ENCODE data around the gene ATP11A.
"Not testable (repeated sequence)": the region's sequence is repeated elsewhere in the genome, so short reads cannot be mapped to it uniquely, and the experiment has no call there.

Gene ATP11A

GRCh38 chr13:112839356-112840105, 149.7 kb downstream of the ATP11A start:
- Histone ChIP-seq H3K4me3 (no peak overlapping the region), H3K9ac (ENCODE audit: insufficient read length) (no peak overlapping the region), H3K36me3 (ENCODE audit: insufficient read depth, low read length) (peaks cover 12% of the 10 kb centered on the region; the same call in 1 of the 2 replicates), H3K9me3 (ENCODE audit: low read depth, low read length) (no peaks in the 10 kb centered on the region), H3K27ac (no peak overlapping the region)
- no peak for DNase-seq (ENCODE audit: low read depth, low spot score)
- TF ChIP-seq FOXP2 (optimal IDR thresholded peaks at IDR 0.05; ENCODE audit: control extremely low read depth, extremely low read length, insufficient read depth) (no peak), POLR2AphosphoS5 (IDR thresholded peaks at IDR 0.05; ENCODE audit: borderline replicate concordance, low read depth, low read length) (no peak), EZH2 (IDR thresholded peaks at IDR 0.05) (no peak)

GRCh38 chr13:112840472-112841302, 150.8 kb downstream of the ATP11A start:
- no peak for DNase-seq (ENCODE audit: low read depth, low spot score)
- H3K36me3 ChIP-seq (ENCODE audit: insufficient read depth, low read length), result peaks cover 11% of the 10 kb centered on the region; the same call in 1 of the 2 replicates
- TF ChIP-seq POLR2AphosphoS5 (IDR thresholded peaks at IDR 0.05; ENCODE audit: borderline replicate concordance, low read depth, low read length) (no peak), EZH2 (IDR thresholded peaks at IDR 0.05) (no peak)
- no peak overlapping the region for H3K9ac ChIP-seq (ENCODE audit: insufficient read length)
- H3K9me3 ChIP-seq (ENCODE audit: low read depth, low read length), result no peaks in the 10 kb centered on the region
- no peak overlapping the region for H3K27ac ChIP-seq
- no peak overlapping the region for H3K4me3 ChIP-seq

DNA sequence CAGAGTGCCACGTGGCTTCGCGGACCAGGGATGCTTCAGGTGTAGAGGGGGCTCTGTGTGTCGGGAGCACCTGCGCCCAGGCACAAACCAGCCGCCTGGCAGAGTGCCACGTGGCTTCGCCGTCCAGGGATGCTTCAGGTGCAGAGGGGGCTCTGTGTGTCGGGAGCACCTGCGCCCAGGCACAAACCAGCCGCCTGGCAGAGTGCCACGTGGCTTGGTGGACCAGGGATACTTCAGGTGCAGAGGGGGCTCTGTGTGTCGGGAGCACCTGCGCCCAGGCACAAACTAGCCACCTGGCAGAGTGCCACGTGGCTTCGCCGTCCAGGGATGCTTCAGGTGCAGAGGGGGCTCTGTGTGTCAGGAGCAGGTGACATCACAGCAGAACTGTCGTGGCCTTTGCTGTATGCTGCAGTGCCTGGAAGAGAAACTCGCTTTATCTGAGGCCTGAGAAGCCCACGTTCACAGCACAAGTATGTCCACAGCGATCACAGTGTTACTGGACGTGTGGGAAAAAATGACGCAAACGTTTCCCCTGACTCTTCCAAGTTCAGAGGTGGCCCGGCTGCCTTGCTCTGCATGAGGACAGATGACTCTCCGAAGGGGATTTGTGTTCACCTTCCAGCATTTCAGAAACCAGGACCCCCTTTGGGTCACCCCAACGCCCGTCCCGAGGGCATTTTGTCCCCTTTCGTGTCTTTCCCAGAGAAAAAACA, 151.6 kb downstream of the ATP11A start:
- H3K27ac ChIP-seq; H3K4me3 ChIP-seq; H3K9me3 ChIP-seq (ENCODE audit: low read depth, low read length); DNase-seq (ENCODE audit: low read depth, low spot score); H3K9ac ChIP-seq (ENCODE audit: insufficient read length); H3K36me3 ChIP-seq (ENCODE audit: insufficient read depth, low read length): not testable (repeated sequence)

DNA sequence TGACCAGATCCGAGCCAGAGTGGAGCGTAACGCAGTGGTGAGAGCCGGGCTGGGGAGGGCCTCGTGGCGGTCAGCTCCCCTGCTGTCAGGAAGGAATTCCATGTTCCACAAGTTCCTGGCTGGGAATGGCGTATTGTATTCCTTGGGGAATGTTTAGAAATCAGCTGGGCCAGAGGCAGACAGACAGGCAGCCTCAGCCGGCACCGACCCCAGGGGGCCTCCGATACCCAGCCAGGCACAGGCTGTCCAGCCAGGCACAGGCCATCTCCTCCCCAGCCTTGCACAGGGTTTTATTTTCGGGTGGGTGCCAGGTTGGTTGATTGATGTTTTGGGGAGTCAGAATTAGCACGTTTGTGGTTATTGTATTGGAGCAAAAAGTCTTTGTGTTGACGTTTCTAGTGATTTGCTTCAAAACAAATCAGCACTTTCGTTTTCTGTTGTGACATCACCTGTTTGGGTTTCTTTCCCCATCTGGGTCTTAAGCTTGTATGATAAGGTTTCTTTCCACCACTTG, 152.6 kb downstream of the ATP11A start:
- TF ChIP-seq POLR2AphosphoS5 (IDR thresholded peaks at IDR 0.05; ENCODE audit: borderline replicate concordance, low read depth, low read length) (no peak), FOXP2 (optimal IDR thresholded peaks at IDR 0.05; ENCODE audit: control extremely low read depth, extremely low read length, insufficient read depth) (no peak), EZH2 (IDR thresholded peaks at IDR 0.05) (no peak)
- Histone ChIP-seq H3K36me3 (ENCODE audit: insufficient read depth, low read length) (peaks cover 4% of the 10 kb centered on the region; the same call in 1 of the 2 replicates), H3K9ac (ENCODE audit: insufficient read length) (no peak overlapping the region), H3K4me3 (no peak overlapping the region), H3K27ac (no peak overlapping the region), H3K9me3 (ENCODE audit: low read depth, low read length) (no peaks in the 10 kb centered on the region)
- no peak for DNase-seq (ENCODE audit: low read depth, low spot score)

- no peaks in the 10 kb centered on the region for H3K9me3 ChIP-seq (ENCODE audit: low read depth, low read length)
- no peak overlapping the region for H3K4me3 ChIP-seq
- no peak overlapping the region for H3K27ac ChIP-seq
- H3K36me3 ChIP-seq (ENCODE audit: insufficient read depth, low read length), result peaks cover 4% of the 10 kb centered on the region; the same call in 1 of the 2 replicates
- TF ChIP-seq POLR2AphosphoS5 (IDR thresholded peaks at IDR 0.05; ENCODE audit: borderline replicate concordance, low read depth, low read length), result no peak
- no peak for TF ChIP-seq FOXP2 (optimal IDR thresholded peaks at IDR 0.05; ENCODE audit: control extremely low read depth, extremely low read length, insufficient read depth)
- TF ChIP-seq EZH2 (IDR thresholded peaks at IDR 0.05), result no peak
- H3K9ac ChIP-seq (ENCODE audit: insufficient read length), result no peak overlapping the region
- no peak for DNase-seq (ENCODE audit: low read depth, low spot score)
These were observed 153.1 kb downstream of the ATP11A start for GRCh38 chr13:112842931-112843391.

GRCh38 chr13:112843392-112844111, 153.7 kb downstream of the ATP11A start:
- H3K36me3 ChIP-seq (ENCODE audit: insufficient read depth, low read length), result peaks cover 4% of the 10 kb centered on the region; the same call in 1 of the 2 replicates
- H3K9me3 ChIP-seq (ENCODE audit: low read depth, low read length), result no peaks in the 10 kb centered on the region
- H3K9ac ChIP-seq (ENCODE audit: insufficient read length), result no peak overlapping the region
- no peak for DNase-seq (ENCODE audit: low read depth, low spot score)
- H3K4me3 ChIP-seq, result no peak overlapping the region
- H3K27ac ChIP-seq, result no peak overlapping the region
- TF ChIP-seq EZH2 (IDR thresholded peaks at IDR 0.05), result no peak
- no peak for TF ChIP-seq FOXP2 (optimal IDR thresholded peaks at IDR 0.05; ENCODE audit: control extremely low read depth, extremely low read length, insufficient read depth)
- no peak for TF ChIP-seq POLR2AphosphoS5 (IDR thresholded peaks at IDR 0.05; ENCODE audit: borderline replicate concordance, low read depth, low read length)

GRCh38 chr13:112844411-112844810, 154.6 kb downstream of the ATP11A start:
- no peak for DNase-seq (ENCODE audit: low read depth, low spot score)
- TF ChIP-seq POLR2AphosphoS5 (IDR thresholded peaks at IDR 0.05; ENCODE audit: borderline replicate concordance, low read depth, low read length), result no peak
- TF ChIP-seq EZH2 (IDR thresholded peaks at IDR 0.05), result no peak
- TF ChIP-seq FOXP2 (optimal IDR thresholded peaks at IDR 0.05; ENCODE audit: control extremely low read depth, extremely low read length, insufficient read depth), result no peak
- H3K27ac ChIP-seq, result no peak overlapping the region
- no peaks in the 10 kb centered on the region for H3K9me3 ChIP-seq (ENCODE audit: low read depth, low read length)
- no peak overlapping the region for H3K4me3 ChIP-seq
- H3K9ac ChIP-seq (ENCODE audit: insufficient read length), result no peak overlapping the region
- no peaks in the 10 kb centered on the region; the same call in 1 of the 2 replicates for H3K36me3 ChIP-seq (ENCODE audit: insufficient read depth, low read length)
